Right atrium auricular region (tissue), 2 donors: Measurements from ENCODE around the gene RRP9. TPM values are rescaled to one million over a fixed set of nuclear protein-coding genes. Genes with fewer than 3 reads are reported as not detected.
"Not testable (repeated sequence)": the region's sequence is repeated elsewhere in the genome, so short reads cannot be mapped to it uniquely, and the experiment has no call there.

Source experiments
- DNase-seq: peaks from one replicate; pipeline ENCODE4 v3.0.0-alpha.2; 2019; ENCODE audit warnings: low spot score
- H3K27ac ChIP-seq, 2 donors: fragments of 200-600 bp; sonication (generic); 1 replicate in 1 of 2; 2 replicates in 1 of 2; pipeline ENCODE4 v1.5.1; 2016 to 2019
- H3K27me3 ChIP-seq, 2 donors: fragments of 200-600 bp; sonication (generic); one replicate each; pipeline versions ENCODE4 v1.5.1 to v1.6.0; 2017 to 2019
- H3K36me3 ChIP-seq: fragments of 200-600 bp; sonication (generic); one replicate; pipeline ENCODE4 v1.5.1; 2016
- H3K4me1 ChIP-seq, 2 donors: fragments of 200-600 bp; sonication (generic); one replicate each; pipeline versions ENCODE4 v1.5.1 to v1.6.0; 2017 to 2019
- H3K4me3 ChIP-seq, 2 donors: fragments of 200-600 bp; sonication (generic); 1 replicate in 1 of 2; 2 replicates in 1 of 2; pipeline ENCODE4 v1.5.1; 2017 to 2019; ENCODE audit warnings: mild to moderate bottlenecking in 1 of 2, moderate library complexity in 1 of 2
- H3K9me3 ChIP-seq, 2 donors: fragments of 200-600 bp; sonication (generic); one replicate each; pipeline ENCODE4 v1.5.1; 2019
- total RNA-seq, 2 donors: library from RNA; depleted of rRNA; stranded (reverse); fragments of >200 nt; gene quantifications; one replicate each; pipeline ENCODE4 v1.1.0, GENCODE V29; 2016
- TF ChIP-seq, protein P1 (sequence below), 2 donors: fragments of 200-600 bp; sonication (generic); IDR thresholded peaks; one replicate each; pipeline ENCODE4 v1.5.1; 2019; ENCODE audit warnings: antibody characterized with exemption in 2 of 2

Gene RRP9
- total RNA-seq, 2 donors from 2014 or later = 6.3 to 11.1 TPM

DNA sequence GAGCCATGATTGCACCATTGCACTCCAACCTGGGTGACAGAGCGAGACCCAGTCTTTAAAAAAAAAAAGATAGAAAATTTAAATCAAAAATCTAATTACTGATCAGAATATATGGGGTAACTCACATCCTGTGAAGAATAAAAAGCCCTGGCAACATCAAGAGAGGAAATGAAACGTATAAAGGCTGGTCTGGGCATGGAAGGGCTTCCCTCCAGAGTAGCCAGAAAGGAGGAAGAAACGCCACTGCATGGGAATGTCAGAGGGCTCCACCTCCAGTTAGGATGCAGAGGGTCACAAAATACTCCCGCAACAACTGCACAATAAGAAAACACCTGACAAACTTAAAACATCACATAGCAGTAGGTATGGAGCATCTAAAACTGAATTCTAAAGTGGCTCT is 33.7 kb downstream of the RRP9 start:
- H3K9me3 ChIP-seq = peaks cover 0 to 10% of the 10 kb centered on the region in 2 donors
- H3K27me3 ChIP-seq = no peaks in the 10 kb centered on the region
- H3K27ac ChIP-seq = no peak overlapping the region
- no peaks in the 10 kb centered on the region for H3K4me1 ChIP-seq
- DNase-seq = no peak
- no peak overlapping the region for H3K4me3 ChIP-seq
- TF ChIP-seq, protein P1, sequence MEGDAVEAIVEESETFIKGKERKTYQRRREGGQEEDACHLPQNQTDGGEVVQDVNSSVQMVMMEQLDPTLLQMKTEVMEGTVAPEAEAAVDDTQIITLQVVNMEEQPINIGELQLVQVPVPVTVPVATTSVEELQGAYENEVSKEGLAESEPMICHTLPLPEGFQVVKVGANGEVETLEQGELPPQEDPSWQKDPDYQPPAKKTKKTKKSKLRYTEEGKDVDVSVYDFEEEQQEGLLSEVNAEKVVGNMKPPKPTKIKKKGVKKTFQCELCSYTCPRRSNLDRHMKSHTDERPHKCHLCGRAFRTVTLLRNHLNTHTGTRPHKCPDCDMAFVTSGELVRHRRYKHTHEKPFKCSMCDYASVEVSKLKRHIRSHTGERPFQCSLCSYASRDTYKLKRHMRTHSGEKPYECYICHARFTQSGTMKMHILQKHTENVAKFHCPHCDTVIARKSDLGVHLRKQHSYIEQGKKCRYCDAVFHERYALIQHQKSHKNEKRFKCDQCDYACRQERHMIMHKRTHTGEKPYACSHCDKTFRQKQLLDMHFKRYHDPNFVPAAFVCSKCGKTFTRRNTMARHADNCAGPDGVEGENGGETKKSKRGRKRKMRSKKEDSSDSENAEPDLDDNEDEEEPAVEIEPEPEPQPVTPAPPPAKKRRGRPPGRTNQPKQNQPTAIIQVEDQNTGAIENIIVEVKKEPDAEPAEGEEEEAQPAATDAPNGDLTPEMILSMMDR (IDR thresholded peaks at IDR 0.05) = no peak
- no peaks in the 10 kb centered on the region for H3K36me3 ChIP-seq

GRCh38 chr3:51904034-51904823 is 37.5 kb downstream of the RRP9 start:
- Histone ChIP-seq H3K27ac (no peak overlapping the region), H3K27me3 (no peaks in the 10 kb centered on the region), H3K9me3 (peaks cover 0 to 6% of the 10 kb centered on the region in 2 donors), H3K36me3 (no peaks in the 10 kb centered on the region), H3K4me1 (no peaks in the 10 kb centered on the region), H3K4me3 (no peak overlapping the region)
- TF ChIP-seq, protein P1 (IDR thresholded peaks at IDR 0.05) = no peak
- DNase-seq = no peak

DNA sequence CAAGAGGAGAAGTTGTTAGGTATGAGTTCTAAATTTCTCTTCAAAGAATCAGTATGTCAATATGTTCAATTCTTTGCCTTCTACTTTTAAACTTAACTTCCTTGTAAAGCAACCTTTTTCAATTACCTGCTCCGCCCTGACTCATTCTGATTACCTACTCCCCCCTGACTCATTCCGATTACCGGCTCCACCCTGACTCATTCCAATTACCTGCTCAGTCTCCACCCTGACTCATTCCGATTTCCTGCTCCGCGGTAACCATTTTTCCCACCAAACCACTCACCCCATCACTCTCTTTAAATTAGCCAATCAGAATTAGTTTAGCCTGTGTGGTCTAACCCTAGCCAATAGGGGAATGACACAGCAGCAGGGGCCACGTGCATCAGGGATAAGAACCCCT is 39.3 kb downstream of the RRP9 start:
- H3K4me3 ChIP-seq, H3K27ac ChIP-seq, DNase-seq, H3K36me3 ChIP-seq, H3K27me3 ChIP-seq, H3K4me1 ChIP-seq, H3K9me3 ChIP-seq: not testable (repeated sequence)

- not testable (repeated sequence) for H3K27me3 ChIP-seq, H3K4me3 ChIP-seq, H3K27ac ChIP-seq, DNase-seq, H3K4me1 ChIP-seq, H3K9me3 ChIP-seq, H3K36me3 ChIP-seq
Measured at GRCh38 chr3:51900043-51900442, 41.7 kb downstream of the RRP9 start.

GRCh38 chr3:51897391-51897790 is 44.3 kb downstream of the RRP9 start:
- no peak for DNase-seq
- no peaks in the 10 kb centered on the region for H3K4me1 ChIP-seq
- H3K36me3 ChIP-seq = no peaks in the 10 kb centered on the region
- no peaks in the 10 kb centered on the region for H3K27me3 ChIP-seq
- no peak overlapping the region for H3K27ac ChIP-seq
- TF ChIP-seq, protein P1 (IDR thresholded peaks at IDR 0.05) = no peak
- no peak overlapping the region for H3K4me3 ChIP-seq
- no peaks in the 10 kb centered on the region for H3K9me3 ChIP-seq

- Histone ChIP-seq H3K4me1 (no peaks in the 10 kb centered on the region), H3K36me3 (no peaks in the 10 kb centered on the region), H3K27me3 (no peaks in the 10 kb centered on the region), H3K27ac (no peak overlapping the region), H3K9me3 (no peaks in the 10 kb centered on the region), H3K4me3 (no peak overlapping the region)
- TF ChIP-seq, protein P1 (IDR thresholded peaks at IDR 0.05) = no peak
- DNase-seq = no peak
Measured at GRCh38 chr3:51896607-51897305, 44.9 kb downstream of the RRP9 start.
